HK-2 (cell line): ENCODE data around the gene TMEM87A.

ENCODE experiments used
- DNase-seq: peaks from one replicate; pipeline ENCODE4 v3.0.0-alpha.2; 2018; ENCODE audit not compliant: unreplicated experiment

TMEM87A gene

GRCh38 chr15:42163291-42163690, 109.9 kb downstream of the TMEM87A start:
- no peak for DNase-seq
